ENCODE measurements around the gene RETREG3.

DNA sequence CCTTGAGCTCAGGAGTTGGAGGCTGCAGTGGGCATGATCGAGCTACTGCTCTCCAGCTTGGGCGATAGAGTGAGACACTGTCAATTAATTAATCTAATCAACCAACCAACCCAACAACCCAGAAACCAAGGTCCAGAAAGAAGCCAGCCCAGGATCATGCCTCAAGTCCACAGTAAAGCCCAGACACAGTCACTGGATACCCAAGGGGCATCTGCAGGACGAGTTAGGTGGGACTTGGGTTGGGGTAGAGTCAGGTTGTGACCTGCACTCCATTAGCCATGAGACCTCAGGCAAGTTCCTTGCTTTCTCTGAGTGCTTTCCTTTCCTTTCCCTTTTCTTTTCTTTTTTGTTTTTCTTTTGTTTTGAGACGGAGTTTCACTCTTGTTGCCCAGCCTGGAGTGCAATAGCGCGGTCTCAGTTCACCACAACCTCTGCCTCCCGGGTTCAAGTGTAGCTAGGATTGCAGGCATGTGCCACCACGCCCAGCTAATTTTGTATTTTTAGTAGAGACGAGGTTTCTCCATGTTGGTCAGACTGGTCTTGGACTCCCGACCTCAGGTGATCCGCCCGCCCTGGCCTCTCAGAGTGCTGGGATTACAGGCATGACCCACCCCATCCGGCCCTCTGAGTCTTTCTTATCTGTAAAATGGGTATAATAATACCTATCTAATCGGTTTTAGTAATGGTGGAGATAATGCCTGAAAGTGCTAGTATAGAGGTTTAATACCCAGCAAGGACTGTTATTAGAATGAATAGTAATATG lies 60.0 kb downstream of the RETREG3 start:
- TF ChIP-seq RNF2 (IDR thresholded peaks at IDR 0.05; ENCODE audit: borderline replicate concordance, low read depth) (no peak), ZNF302 (CRISPR knock-in tag; IDR thresholded peaks at IDR 0.05) (no peak), MYC (IDR thresholded peaks at IDR 0.05; ENCODE audit: borderline replicate concordance, low read length) (no peak), POLR2AphosphoS2 (conservative IDR thresholded peaks at IDR 0.05; ENCODE audit: low read length) (no peak), KDM1A (IDR thresholded peaks at IDR 0.05; ENCODE audit: low read depth) (no peak), TP53 (CRISPR knock-in tag; IDR thresholded peaks at IDR 0.05) (no peak), ZFP36 (IDR thresholded peaks at IDR 0.05; ENCODE audit: borderline replicate concordance, partially characterized antibody) (no peak), SMC3 (IDR thresholded peaks at IDR 0.05) (no peak), RFX5 (IDR thresholded peaks at IDR 0.05) (no peak), JUNB (IDR thresholded peaks at IDR 0.05) (no peak)
- TF ChIP-seq, protein P1, sequence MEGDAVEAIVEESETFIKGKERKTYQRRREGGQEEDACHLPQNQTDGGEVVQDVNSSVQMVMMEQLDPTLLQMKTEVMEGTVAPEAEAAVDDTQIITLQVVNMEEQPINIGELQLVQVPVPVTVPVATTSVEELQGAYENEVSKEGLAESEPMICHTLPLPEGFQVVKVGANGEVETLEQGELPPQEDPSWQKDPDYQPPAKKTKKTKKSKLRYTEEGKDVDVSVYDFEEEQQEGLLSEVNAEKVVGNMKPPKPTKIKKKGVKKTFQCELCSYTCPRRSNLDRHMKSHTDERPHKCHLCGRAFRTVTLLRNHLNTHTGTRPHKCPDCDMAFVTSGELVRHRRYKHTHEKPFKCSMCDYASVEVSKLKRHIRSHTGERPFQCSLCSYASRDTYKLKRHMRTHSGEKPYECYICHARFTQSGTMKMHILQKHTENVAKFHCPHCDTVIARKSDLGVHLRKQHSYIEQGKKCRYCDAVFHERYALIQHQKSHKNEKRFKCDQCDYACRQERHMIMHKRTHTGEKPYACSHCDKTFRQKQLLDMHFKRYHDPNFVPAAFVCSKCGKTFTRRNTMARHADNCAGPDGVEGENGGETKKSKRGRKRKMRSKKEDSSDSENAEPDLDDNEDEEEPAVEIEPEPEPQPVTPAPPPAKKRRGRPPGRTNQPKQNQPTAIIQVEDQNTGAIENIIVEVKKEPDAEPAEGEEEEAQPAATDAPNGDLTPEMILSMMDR (IDR thresholded peaks at IDR 0.05), result no peak
- TF ChIP-seq, protein P2, sequence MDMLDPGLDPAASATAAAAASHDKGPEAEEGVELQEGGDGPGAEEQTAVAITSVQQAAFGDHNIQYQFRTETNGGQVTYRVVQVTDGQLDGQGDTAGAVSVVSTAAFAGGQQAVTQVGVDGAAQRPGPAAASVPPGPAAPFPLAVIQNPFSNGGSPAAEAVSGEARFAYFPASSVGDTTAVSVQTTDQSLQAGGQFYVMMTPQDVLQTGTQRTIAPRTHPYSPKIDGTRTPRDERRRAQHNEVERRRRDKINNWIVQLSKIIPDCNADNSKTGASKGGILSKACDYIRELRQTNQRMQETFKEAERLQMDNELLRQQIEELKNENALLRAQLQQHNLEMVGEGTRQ (IDR thresholded peaks at IDR 0.05), result no peak
- TF ChIP-seq, protein P3, sequence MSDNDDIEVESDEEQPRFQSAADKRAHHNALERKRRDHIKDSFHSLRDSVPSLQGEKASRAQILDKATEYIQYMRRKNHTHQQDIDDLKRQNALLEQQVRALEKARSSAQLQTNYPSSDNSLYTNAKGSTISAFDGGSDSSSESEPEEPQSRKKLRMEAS (IDR thresholded peaks at IDR 0.05), result no peak
- TF ChIP-seq, protein P4, sequence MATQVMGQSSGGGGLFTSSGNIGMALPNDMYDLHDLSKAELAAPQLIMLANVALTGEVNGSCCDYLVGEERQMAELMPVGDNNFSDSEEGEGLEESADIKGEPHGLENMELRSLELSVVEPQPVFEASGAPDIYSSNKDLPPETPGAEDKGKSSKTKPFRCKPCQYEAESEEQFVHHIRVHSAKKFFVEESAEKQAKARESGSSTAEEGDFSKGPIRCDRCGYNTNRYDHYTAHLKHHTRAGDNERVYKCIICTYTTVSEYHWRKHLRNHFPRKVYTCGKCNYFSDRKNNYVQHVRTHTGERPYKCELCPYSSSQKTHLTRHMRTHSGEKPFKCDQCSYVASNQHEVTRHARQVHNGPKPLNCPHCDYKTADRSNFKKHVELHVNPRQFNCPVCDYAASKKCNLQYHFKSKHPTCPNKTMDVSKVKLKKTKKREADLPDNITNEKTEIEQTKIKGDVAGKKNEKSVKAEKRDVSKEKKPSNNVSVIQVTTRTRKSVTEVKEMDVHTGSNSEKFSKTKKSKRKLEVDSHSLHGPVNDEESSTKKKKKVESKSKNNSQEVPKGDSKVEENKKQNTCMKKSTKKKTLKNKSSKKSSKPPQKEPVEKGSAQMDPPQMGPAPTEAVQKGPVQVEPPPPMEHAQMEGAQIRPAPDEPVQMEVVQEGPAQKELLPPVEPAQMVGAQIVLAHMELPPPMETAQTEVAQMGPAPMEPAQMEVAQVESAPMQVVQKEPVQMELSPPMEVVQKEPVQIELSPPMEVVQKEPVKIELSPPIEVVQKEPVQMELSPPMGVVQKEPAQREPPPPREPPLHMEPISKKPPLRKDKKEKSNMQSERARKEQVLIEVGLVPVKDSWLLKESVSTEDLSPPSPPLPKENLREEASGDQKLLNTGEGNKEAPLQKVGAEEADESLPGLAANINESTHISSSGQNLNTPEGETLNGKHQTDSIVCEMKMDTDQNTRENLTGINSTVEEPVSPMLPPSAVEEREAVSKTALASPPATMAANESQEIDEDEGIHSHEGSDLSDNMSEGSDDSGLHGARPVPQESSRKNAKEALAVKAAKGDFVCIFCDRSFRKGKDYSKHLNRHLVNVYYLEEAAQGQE (IDR thresholded peaks at IDR 0.05), result no peak
